ENCODE measurements around the gene PSMD14. TPM values are rescaled to one million over a fixed set of nuclear protein-coding genes. Genes with fewer than 3 reads are reported as not detected.
"Not testable (repeated sequence)": the region's sequence is repeated elsewhere in the genome, so short reads cannot be mapped to it uniquely, and the experiment has no call there.

The PSMD14 gene
- 147 and 149 TPM in 2 replicates for total RNA-seq (2014; rRNA removed)
- 59.0 TPM for polyA plus RNA-seq (2012)

GRCh38 chr2:161308178-161308955 lies at the start of gene PSMD14:
TSS of gene PSMD14 (plus strand) at chr2:161308425. CDS start at chr2:161318826, 10,401 bp downstream.
- DNase-seq (ENCODE audit: low read depth): peak; percentile 94

DNA sequence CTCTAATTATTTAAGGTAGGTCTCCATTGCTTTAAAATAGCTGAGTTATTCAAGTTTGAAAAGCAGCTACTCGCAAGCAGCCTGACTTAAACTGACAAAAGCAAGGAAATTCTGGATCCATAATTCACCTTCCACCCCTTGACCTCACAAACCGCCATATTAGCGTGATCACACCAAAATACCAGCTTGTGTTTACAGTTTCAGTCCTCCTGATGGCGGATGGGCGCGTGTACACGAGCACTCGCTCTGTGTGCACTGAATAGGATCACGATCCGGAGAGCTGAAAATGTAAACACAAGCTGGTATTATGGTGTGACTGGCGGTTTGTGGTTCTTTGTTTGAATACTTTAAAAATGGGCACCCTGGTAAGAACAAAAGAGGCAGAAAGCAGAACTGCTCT lies 42.4 kb upstream of the PSMD14 start:
- DNase-seq (ENCODE audit: low read depth): no peak

DNA sequence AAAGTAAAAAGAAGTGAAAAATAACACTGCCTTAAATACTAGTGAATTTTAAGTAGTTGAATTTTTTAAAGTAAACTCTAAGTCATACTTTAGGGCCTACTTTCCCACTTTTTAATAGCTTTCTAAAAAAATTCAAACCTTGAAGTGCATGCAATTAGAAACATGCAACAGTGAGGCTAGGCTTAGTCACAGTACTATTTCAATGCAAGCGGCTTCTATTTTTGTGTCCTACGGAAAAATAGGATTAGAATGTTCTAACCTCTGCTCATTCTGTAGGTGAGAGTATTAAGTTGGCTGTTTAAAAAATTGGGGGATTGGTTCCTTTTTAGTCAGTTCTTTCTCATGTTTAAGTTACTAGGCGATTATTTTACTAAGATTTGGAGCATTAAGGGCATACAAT lies 39.1 kb upstream of the PSMD14 start:
- DNase-seq (ENCODE audit: low read depth): no peak

DNA sequence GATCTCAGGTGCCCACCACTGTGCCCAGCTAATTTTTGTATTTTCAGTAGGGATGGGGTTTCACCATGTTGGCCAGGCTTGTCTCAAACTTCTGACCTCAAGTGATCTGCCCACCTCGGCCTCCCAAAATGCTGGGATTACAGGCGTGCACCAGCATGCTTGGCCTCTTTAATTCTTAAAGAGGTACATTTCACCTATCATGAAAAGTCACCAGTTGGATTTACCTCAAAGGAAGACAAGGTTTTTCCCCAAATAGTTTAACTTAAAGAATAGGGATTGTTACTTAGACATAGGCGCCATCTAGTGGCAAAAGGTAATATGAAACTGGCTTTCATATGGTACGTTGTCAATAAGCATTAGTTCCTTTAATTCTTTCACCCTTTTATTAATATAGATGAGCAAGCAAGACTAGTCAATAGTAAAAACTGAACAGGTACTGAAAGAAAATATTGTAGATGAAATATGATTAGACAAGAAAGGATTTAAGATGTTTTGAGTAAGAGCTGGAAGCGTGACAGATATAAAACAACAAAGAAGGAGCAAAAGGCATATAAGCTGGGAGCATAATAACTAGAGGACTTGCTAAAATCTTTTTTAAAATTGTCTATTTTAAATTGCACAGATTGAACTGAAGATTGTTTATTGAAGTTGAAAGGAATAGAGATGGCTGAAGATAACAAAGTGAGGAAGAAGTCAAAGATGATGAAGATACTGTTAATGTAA lies 35.0 kb upstream of the PSMD14 start:
- DNase-seq (ENCODE audit: low read depth): peak; percentile 52

- DNase-seq (ENCODE audit: low read depth): peak; percentile 2
Measured at GRCh38 chr2:161278564-161279229, 29.5 kb upstream of the PSMD14 start.

- DNase-seq (ENCODE audit: low read depth): not testable (repeated sequence)
Measured at GRCh38 chr2:161279230-161279815, 28.9 kb upstream of the PSMD14 start.

GRCh38 chr2:161280906-161281323 lies 27.3 kb upstream of the PSMD14 start:
- DNase-seq (ENCODE audit: low read depth): peak; percentile 34

GRCh38 chr2:161281615-161282310 lies 26.5 kb upstream of the PSMD14 start:
- not testable (repeated sequence) for DNase-seq (ENCODE audit: low read depth)

DNA sequence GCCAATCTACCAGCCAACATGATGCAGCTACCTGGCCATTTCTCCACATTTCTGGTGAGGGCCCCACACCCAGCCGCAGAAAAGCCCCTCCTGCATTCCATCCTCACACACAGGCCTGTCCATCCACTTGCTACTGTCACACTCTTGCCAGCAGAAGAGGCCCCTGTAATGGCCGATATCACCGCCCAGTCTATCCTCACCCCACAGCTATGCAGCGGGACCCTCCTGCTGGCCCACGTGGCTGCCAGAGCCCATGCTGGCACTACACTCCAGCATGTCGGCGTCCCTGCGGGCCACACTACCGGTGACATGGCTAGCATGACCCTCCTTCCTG lies 25.9 kb upstream of the PSMD14 start:
- not testable (repeated sequence) for DNase-seq (ENCODE audit: low read depth)

DNA sequence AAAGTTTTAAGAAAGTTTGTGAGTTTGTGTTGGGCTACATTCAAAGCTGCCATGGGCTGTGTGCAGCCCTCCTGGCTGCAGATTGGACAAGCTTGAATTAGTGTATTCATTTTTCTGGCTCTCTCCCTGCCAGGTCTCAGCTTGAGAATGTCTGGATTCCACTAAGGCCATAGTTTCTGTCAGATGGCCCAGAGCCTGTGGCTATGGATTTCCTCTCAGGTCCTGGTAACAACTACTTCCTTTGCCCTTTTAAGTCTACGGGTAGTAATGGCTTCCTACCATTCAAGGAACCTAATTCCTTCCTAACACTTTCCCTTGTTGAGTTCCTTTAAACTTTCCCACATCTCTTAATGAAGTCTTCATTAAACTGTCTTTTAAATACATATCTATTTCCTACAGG lies 24.3 kb upstream of the PSMD14 start:
- no peak for DNase-seq (ENCODE audit: low read depth)

- no peak for DNase-seq (ENCODE audit: low read depth)
Measured at GRCh38 chr2:161303535-161304050, 4.6 kb upstream of the PSMD14 start.

GRCh38 chr2:161306919-161307318 lies 1.3 kb upstream of the PSMD14 start:
- no peak for DNase-seq (ENCODE audit: low read depth)

DNA sequence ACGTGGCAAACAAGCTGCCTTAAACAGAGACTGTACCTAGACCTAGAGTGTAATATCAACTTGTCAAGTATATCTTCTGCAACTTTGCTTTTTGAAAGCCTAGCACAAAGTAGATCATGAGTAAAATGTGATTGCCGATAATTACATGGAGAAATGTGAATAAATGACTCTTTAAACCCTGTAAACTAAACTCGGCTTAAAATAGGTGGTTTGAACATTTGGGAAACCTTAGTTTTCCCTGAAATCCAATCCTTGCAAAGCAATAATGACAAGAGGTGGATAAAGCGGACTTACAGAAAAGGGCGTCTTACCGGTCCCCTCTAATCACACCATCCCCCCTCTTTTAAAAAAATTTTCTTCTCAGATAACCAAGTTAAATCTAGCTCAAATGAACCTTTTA lies 549 bp upstream of the PSMD14 start:
- peak; percentile 5 for DNase-seq (ENCODE audit: low read depth)

- peak; percentile 44 for DNase-seq (ENCODE audit: low read depth)
Measured at GRCh38 chr2:161312996-161313395, 4.8 kb downstream of the PSMD14 start.

- DNase-seq (ENCODE audit: low read depth): no peak
Measured at GRCh38 chr2:161315380-161315779, 7.2 kb downstream of the PSMD14 start.

- no peak for DNase-seq (ENCODE audit: low read depth)
Measured at GRCh38 chr2:161316701-161317100, 8.5 kb downstream of the PSMD14 start.

DNA sequence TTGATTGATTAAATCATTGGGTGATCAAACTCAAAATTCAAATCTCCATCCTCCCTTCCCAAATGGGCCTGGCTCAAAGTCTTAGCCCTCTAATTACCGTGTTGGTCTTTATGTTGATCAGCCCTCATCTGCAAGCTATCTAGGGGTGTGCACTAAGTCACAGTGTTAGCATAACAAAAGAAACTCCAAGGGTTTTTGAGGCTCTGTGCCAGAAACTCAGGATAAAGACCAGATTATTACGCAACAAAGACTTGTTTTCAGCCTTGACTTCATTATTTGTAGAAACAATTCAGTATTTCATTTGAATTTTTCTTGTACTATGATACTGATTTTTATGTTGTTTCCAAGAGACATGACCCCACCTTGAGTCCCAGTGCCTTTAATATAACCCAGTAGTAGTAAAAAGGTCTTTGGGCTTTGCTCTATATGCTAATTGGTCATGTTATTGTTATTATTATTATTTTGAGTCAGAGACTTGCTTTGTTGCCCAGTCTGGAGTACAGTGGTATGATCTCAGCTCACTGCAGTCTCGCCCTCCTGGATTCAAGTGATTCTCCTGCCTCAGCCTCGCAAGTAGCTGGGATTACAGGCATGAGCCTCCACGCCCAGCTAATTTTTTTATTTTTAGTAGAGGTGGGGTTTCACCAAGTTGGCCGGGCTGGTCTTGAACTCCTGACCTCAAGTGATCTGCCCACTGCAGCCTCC lies 13.9 kb downstream of the PSMD14 start:
- no peak for DNase-seq (ENCODE audit: low read depth)

- DNase-seq (ENCODE audit: low read depth): no peak
Measured at GRCh38 chr2:161324876-161325275, 16.7 kb downstream of the PSMD14 start.

GRCh38 chr2:161327582-161327981 lies 19.4 kb downstream of the PSMD14 start:
- DNase-seq (ENCODE audit: low read depth): no peak

DNA sequence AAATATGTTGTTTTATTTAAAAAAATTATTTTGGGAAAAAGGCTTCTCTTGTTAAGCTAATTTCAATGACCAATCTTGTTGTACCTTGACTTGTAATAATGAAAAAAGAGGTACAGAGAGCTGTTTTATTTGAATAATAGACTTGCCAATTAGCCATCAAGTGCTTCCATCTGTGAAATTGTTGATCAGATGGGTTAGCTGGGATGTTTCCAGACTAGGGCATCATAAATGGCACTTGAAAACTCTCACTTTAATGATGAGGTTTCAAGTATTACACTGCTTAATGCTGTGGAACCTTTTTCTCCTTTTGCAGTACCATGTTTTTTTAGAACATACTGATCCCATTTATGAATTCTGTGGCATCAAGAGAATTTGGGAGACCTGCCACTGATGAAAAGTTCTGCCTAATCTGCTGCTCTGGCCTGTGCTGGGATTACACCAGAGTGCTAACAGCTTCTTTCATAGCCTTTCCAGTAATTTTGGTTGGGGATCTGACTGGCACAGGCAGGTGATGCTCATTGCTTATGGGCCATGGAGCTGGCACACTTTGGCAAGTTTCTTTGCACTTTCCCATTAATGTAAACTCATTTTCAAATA lies 24.2 kb downstream of the PSMD14 start:
- peak; percentile 31 for DNase-seq (ENCODE audit: low read depth)
